GM18499 (cell line): Measurements from ENCODE around the gene PSME4.
A peak's percentile ranks its signal among the peaks of the same experiment; 100 is the strongest.

Source experiments
- ATAC-seq: cut with Tn5 transposase; IDR thresholded peaks from one replicate; pipeline ENCODE4 v1.9.1; 2021; ENCODE audit warnings: moderate number of reproducible peaks; ENCODE audit not compliant: insufficient read depth, unreplicated experiment

PSME4 gene

GRCh38 chr2:53970724-53971602 is at the start of gene PSME4:
PSME4 (minus strand) TSS chr2:53970993; CDS start chr2:53970784, 209 bp downstream.
- peak; percentile 45 for ATAC-seq

- ATAC-seq = no peak
Measured at GRCh38 chr2:54015798-54016699, 45.3 kb upstream of the PSME4 start.

- ATAC-seq = no peak
Measured at GRCh38 chr2:54013996-54014395, 43.2 kb upstream of the PSME4 start.

- no peak for ATAC-seq
Measured at GRCh38 chr2:54012538-54013141, 41.8 kb upstream of the PSME4 start.

- ATAC-seq = no peak
Measured at GRCh38 chr2:54009549-54009948, 38.8 kb upstream of the PSME4 start.

- ATAC-seq = no peak
Measured at GRCh38 chr2:54008439-54008838, 37.6 kb upstream of the PSME4 start.

- ATAC-seq = no peak
Measured at GRCh38 chr2:54000524-54000923, 29.7 kb upstream of the PSME4 start.

GRCh38 chr2:54000122-54000521 is 29.3 kb upstream of the PSME4 start:
- ATAC-seq = no peak

GRCh38 chr2:53998834-53999233 is 28.0 kb upstream of the PSME4 start:
- ATAC-seq = no peak

GRCh38 chr2:53994818-53995808 is 24.3 kb upstream of the PSME4 start:
- ATAC-seq = no peak

GRCh38 chr2:53991948-53992347 is 21.2 kb upstream of the PSME4 start:
- no peak for ATAC-seq

- no peak for ATAC-seq
Measured at GRCh38 chr2:53989210-53989862, 18.5 kb upstream of the PSME4 start.

GRCh38 chr2:53987336-53987921 is 16.6 kb upstream of the PSME4 start:
- ATAC-seq = peak; percentile 81

GRCh38 chr2:53985646-53986045 is 14.9 kb upstream of the PSME4 start:
- no peak for ATAC-seq

GRCh38 chr2:53969968-53970723 is 647 bp downstream of the PSME4 start:
- ATAC-seq = peak; percentile 7

- ATAC-seq = no peak
Measured at GRCh38 chr2:53969285-53969967, 1.4 kb downstream of the PSME4 start.

GRCh38 chr2:53964987-53965687 is 5.7 kb downstream of the PSME4 start:
- ATAC-seq = no peak
